M059J (cell line): ENCODE data around the gene BAZ1B. TPM values are rescaled to one million over a fixed set of nuclear protein-coding genes. Genes with fewer than 3 reads are reported as not detected.
"Not testable (repeated sequence)": the region's sequence is repeated elsewhere in the genome, so short reads cannot be mapped to it uniquely, and the experiment has no call there.

ENCODE experiments used
- DNase-seq: peaks from one replicate; pipeline ENCODE4 v3.0.0-alpha.2; 2012; ENCODE audit warnings: low read depth
- total RNA-seq: library from RNA; depleted of rRNA; stranded (reverse); fragments of >200 nt; shearing (Covaris generic); gene quantifications from 2 replicates; pipeline ENCODE4 v1.2.3, GENCODE V29; 2014; rRNA removed

Gene BAZ1B
- 50.3 and 87.8 TPM in 2 replicates for total RNA-seq

GRCh38 chr7:73522105-73522872 is at the start of gene BAZ1B:
TSS of gene BAZ1B (minus strand) at chr7:73522293. CDS start at chr7:73521933, 360 bp downstream.
- DNase-seq: peak; percentile 97

- DNase-seq: no peak
Measured at GRCh38 chr7:73570977-73571376, 48.9 kb upstream of the BAZ1B start.

- no peak for DNase-seq
Measured at GRCh38 chr7:73570521-73570920, 48.4 kb upstream of the BAZ1B start.

GRCh38 chr7:73569042-73569608 is 47.0 kb upstream of the BAZ1B start:
- DNase-seq: no peak

- DNase-seq: peak; percentile 80
Measured at GRCh38 chr7:73567846-73568685, 46.0 kb upstream of the BAZ1B start.

- no peak for DNase-seq
Measured at GRCh38 chr7:73567140-73567539, 45.0 kb upstream of the BAZ1B start.

- DNase-seq: not testable (repeated sequence)
Measured at GRCh38 chr7:73566431-73566830, 44.3 kb upstream of the BAZ1B start.

- peak; percentile 24 for DNase-seq
Measured at GRCh38 chr7:73565675-73566340, 43.7 kb upstream of the BAZ1B start.

GRCh38 chr7:73560109-73560835 is 38.2 kb upstream of the BAZ1B start:
- peak; percentile 85 for DNase-seq

GRCh38 chr7:73557397-73558257 is 35.5 kb upstream of the BAZ1B start, which contains the start of gene BCL7B:
TSS of gene BCL7B (minus strand) at chr7:73557690. CDS start at chr7:73557578, 112 bp downstream.
- peak; percentile 62 for DNase-seq

GRCh38 chr7:73557108-73557396 is 35.0 kb upstream of the BAZ1B start:
- peak; percentile 93 for DNase-seq

GRCh38 chr7:73556208-73557107 is 34.4 kb upstream of the BAZ1B start:
- no peak for DNase-seq

- no peak for DNase-seq
Measured at GRCh38 chr7:73555411-73555982, 33.4 kb upstream of the BAZ1B start.

- DNase-seq: not testable (repeated sequence)
Measured at GRCh38 chr7:73550093-73550492, 28.0 kb upstream of the BAZ1B start.

GRCh38 chr7:73549176-73549575 is 27.1 kb upstream of the BAZ1B start:
- no peak for DNase-seq

- DNase-seq: no peak
Measured at GRCh38 chr7:73547841-73548240, 25.7 kb upstream of the BAZ1B start.

- DNase-seq: no peak
Measured at GRCh38 chr7:73544678-73545077, 22.6 kb upstream of the BAZ1B start.

GRCh38 chr7:73541722-73542121 is 19.6 kb upstream of the BAZ1B start:
- DNase-seq: no peak

GRCh38 chr7:73539709-73540108 is 17.6 kb upstream of the BAZ1B start:
- DNase-seq: no peak
